GM10266 (cell line): ENCODE measurements around the gene ATP6AP1.

Experiments
- DNase-seq: peaks from one replicate; pipeline ENCODE4 v3.0.0; 2012; ENCODE audit errors: extremely low spot score
- CTCF ChIP-seq: IDR thresholded peaks from 2 replicates; pipeline ENCODE4 v1.5.1; 2012; ENCODE audit warnings: mild to moderate bottlenecking, low read depth; ENCODE audit not compliant: control insufficient read depth, insufficient read depth; ENCODE audit errors: missing control alignments

The ATP6AP1 gene

GRCh38 chrX:154430479-154430878 is 2.0 kb downstream of the ATP6AP1 start:
- TF ChIP-seq CTCF, result no peak
- no peak for DNase-seq

- DNase-seq, result no peak
- no peak for TF ChIP-seq CTCF
Observed at GRCh38 chrX:154430916-154431315, 2.4 kb downstream of the ATP6AP1 start.

GRCh38 chrX:154431341-154431740 is 2.9 kb downstream of the ATP6AP1 start:
- DNase-seq, result no peak
- no peak for TF ChIP-seq CTCF

- no peak for TF ChIP-seq CTCF
- DNase-seq, result no peak
Observed at GRCh38 chrX:154432210-154432609, 3.7 kb downstream of the ATP6AP1 start.

GRCh38 chrX:154433605-154434004 is 5.1 kb downstream of the ATP6AP1 start:
- DNase-seq, result no peak
- TF ChIP-seq CTCF, result no peak

- TF ChIP-seq CTCF, result no peak
- DNase-seq, result no peak
Observed at GRCh38 chrX:154434394-154435168, 6.1 kb downstream of the ATP6AP1 start.

GRCh38 chrX:154435171-154435733 is 6.8 kb downstream of the ATP6AP1 start:
- no peak for TF ChIP-seq CTCF
- DNase-seq, result no peak
